Caki2 (cell line): ENCODE data around the gene CEMP1. TPM values are rescaled to one million over a fixed set of nuclear protein-coding genes. Genes with fewer than 3 reads are reported as not detected.

Experiments used
- DNase-seq: peaks from one replicate; pipeline ENCODE4 v3.0.0-alpha.2; 2015; ENCODE audit warnings: low read depth
- in situ Hi-C: cut with HindIII; loops from 2 replicates; pipeline ENCODE4 v1.10.0; 2016; ENCODE audit warnings: low sequenced_read_pairs, low pct_unique_long_range_greater_than_20kb, mixed read lengths
- total RNA-seq: library from RNA; depleted of rRNA; stranded (reverse); fragments of >200 nt; shearing (Covaris generic); gene quantifications from 2 replicates; pipeline ENCODE4 v1.2.3, GENCODE V29; 2014; ENCODE audit warnings: low replicate concordance

Gene CEMP1
- total RNA-seq, 1 experiment from 2014 or later = not detected

DNA sequence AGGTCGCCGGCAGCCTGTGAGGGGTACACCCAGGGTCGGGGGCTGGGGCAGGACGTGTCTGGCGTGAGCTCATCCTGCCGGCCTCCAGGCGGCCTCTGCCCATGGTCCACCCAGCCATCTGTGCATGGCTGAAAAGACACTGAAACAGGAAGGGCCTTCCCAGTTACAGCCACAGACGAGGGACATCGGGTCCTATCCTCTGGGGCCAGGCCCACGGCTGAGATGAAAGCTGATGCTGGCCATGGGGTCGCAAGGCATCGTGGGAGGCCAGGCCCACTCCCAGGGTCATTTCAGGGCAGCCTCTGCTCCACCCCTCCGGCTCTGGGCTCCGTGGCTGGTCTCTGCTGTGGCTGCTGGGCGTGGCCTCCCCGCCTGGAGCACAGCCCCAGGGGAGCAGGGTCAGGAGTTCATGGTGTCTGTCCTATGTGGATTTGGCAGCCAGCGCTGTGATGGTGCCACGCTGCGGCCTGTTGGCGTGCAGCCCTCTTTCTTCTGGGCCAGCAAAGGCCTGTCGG lies 34.0 kb downstream of the CEMP1 start:
- in situ Hi-C loops = no loop called here
- DNase-seq = no peak

- in situ Hi-C loops = no loop called here
- DNase-seq = no peak
Measured at GRCh38 chr16:2496223-2497115, 34.7 kb downstream of the CEMP1 start.

DNA sequence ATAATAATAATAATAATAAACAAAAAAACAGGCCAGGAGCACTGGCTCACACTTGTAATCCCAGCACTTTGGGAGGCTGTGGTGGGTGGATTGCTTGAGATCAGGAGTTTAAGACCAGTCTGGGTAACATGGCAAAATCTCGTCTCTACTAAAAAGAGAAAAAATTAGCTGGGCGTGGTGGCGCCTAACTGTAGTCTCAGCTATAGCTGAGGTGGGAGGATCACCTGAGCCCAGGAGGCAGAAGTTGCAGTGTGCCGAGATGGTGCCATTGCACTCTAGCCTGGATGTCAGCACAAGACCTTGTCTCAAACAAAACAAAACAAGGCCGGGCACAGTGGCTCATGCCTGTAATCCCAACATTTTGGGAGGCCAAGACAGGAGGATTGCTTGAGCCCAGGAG lies 36.2 kb downstream of the CEMP1 start:
- in situ Hi-C loops = no loop called here
- DNase-seq = no peak

GRCh38 chr16:2494616-2495015 lies 36.6 kb downstream of the CEMP1 start:
- in situ Hi-C loops = no loop called here
- DNase-seq = no peak

DNA sequence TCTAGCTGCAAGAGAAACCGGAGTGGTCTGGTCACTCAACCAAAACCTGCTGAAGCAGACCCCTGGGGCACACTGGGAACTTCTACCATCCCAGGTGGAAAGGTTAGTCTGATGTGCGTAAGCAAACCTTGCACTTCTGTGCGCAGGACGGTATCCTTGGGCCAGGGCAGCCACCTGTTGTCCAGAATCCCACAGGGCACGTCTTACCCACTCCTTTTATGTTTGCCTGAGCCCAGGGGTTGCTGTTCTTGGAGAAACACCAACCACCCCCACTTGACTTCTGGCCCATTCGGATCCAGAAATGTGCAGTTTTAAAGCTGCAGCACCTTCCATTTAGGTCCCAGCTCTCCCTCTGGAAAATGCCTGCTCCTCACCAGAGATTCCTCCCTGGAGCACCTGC lies 37.6 kb downstream of the CEMP1 start:
- in situ Hi-C loops = no loop called here
- no peak for DNase-seq

- in situ Hi-C loops = no loop called here
Measured at GRCh38 chr16:2492292-2492691, 38.9 kb downstream of the CEMP1 start.

DNA sequence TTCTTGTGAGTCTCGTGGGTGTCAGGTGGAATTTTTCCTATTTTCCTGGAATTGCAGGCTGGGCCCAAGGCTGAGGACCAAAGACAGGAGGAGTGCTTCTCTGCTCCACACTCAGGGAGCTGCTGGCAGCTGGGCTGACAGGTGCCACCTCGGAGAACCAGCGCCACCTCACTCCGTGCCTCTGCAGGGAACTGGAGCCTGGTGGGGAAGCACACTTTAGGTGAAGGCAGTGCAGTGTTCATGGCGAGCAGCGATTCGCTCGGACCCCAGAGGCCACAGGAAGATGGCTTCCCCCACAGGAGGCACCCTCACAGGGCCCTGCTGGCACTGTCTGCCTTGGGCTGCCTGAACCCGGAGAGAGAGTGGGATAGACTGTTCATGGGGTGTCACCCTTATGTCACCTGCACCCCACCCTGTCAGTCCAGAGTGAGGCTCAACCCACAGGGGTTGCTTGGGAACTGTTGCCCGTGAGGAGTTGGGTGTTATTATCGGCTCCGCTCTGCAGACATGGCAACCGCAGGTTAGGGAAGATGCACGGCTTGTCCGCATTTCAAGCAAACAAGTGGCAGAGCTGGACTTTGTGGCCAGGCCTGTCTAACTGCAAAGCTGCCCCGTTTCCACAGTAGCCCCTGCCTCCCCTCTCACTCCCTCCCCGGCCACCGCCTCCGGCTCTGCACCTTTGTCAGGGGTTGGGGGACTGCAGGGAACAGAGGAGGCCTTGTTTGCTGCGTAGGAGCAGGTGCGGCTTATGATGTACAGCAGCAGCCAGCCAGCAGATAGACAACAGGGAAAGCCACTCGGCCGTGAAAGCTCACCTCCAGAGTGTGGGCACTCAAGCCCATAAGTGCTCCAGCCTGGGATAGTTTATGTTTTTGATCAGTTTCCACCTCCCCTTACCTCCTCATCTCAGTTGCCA lies 40.8 kb downstream of the CEMP1 start:
- no peak for DNase-seq
- in situ Hi-C loops = no loop called here

More at GRCh38 chr16:2492292-2492691, 38.9 kb downstream of the CEMP1 start:
- no peak for DNase-seq

GRCh38 chr16:2489581-2489980 lies 41.6 kb downstream of the CEMP1 start:
- in situ Hi-C loops = no loop called here
- no peak for DNase-seq

- DNase-seq = no peak
- in situ Hi-C loops = no loop called here
Measured at GRCh38 chr16:2487903-2488531, 43.2 kb downstream of the CEMP1 start.

GRCh38 chr16:2487517-2487842 lies 43.7 kb downstream of the CEMP1 start:
- DNase-seq = no peak
- in situ Hi-C loops = no loop called here

DNA sequence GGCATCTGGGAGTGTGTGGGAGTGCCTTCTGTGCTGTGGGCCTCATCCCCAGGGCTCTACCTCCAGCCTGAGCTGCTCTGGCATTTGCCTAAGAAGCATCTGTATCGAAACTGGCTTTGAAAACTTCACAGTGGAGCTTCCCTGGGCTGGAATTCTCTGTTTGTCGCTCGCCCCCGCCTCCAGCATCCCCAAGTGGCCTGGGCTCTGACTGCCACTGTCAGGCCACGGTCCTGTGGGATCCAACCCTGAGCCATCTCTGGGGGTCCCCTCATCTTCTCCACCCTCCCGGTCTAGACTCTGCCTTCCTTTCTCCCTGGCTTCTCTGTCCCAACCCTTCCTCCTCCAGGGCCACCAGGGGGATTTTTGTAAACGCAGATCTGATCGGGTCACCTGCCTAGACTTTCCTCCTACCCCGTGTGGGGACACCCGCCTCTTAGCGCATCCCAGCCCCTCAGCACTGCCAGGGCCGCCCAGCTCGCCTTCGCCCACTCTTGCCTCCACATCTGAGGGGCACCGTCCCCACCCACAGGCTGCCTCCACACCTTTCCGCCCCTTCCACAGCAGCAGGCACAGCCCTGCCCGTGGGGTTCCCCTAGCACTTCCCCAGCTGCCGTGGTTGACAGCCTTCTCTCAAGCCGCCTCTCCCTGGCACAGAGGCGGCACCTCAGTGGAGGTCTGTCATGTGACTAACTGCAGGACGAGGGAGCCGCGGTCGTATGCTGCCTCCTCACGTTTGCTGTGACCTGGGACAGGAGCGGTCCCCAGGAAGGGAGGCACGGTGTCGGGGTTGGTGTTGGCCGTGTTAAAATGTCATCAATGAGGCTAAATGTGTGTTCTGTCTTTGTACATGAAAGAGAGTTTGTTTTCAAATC lies 44.3 kb downstream of the CEMP1 start:
- DNase-seq = no peak

DNA sequence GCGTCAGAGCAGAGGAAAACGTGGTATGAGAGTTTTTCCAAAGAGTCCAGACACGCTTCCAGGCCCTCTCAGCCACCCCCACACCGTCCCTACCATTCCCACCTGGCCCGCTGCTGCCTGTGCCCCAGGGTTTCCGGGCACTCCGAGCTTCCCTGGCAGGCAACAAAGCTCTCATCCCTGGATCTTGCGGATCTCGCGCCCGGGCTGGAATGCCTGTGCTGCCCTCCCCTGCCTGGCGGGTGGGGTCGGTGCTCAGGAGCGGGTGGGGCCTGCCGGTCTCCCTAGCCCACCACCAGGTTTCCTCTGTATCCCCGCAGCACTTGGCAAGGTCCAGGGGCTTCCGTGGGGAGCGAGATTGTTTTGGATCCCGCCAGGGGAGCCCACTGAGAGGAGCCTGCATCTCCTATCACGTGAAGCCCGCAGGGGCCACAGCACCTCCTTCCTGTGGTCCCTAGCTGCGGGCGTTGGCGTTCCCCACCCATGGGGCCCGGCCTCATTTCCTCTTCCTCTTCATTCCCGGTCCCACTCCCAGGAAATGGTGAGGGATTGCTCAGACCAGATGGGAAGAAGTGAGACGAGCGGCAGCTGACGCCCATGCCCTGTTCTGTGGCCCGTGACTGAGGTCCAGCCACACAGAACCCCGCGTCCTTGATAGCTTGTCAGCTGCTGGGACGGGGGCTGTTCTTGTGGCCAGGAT lies 45.2 kb downstream of the CEMP1 start:
- in situ Hi-C loops = no loop called here
- no peak for DNase-seq

More for the DNA sequence above, 44.3 kb downstream of the CEMP1 start:
- in situ Hi-C loops = no loop called here

GRCh38 chr16:2484898-2485508 lies 46.2 kb downstream of the CEMP1 start:
- in situ Hi-C loops = no loop called here

DNA sequence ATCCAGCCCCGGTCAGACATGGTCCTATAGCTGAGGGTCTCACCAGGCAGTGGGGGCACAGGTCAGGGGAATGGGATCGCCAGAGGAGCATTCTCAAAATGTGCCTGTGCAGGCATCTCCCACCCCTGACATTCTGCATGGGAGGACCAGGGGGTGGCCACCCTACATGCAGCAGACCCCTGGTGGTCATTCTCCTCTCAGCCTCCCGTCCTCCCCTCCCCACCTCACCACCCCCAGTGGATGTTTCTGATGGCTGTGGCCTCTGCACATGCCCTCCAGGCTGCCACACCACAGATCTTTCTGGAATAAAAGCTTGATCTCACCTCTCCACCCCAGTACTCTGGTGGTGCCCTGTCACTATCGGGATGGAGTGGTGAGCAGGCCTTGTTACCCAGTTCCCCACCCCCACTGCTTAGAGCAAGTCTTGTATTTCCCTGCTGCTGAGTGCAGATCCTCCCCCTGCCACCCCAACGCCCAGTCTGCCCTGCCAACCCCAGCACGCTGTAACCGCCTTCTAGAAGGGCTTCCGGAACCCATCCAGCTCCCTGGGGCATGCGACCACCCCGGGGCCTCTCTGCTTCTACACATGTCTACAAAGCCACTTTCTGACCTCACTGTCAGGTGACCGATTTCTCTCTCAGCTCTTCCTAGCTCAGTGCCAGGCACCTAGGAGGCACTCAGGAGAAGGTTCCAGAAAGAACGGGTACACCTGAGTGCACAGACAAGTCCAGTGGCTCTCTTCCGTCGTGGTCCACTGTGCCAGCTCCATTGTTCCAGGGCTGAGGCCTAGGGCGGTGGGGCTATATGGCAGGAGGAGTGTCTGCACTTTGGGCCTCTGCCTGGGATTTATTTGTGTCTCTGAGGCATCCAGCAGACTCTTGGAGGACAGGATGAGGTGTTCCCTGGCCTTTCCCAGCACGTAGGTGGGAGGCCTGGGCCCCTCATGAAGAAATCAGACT lies 47.0 kb downstream of the CEMP1 start:
- in situ Hi-C loops = no loop called here
- no peak for DNase-seq

More at GRCh38 chr16:2484898-2485508, 46.2 kb downstream of the CEMP1 start:
- no peak for DNase-seq

- no peak for DNase-seq
- in situ Hi-C loops = no loop called here
Measured at GRCh38 chr16:2482708-2483534, 48.3 kb downstream of the CEMP1 start.
